B cell (primary cell): ENCODE measurements around the gene CPNE4. TPM values are rescaled to one million over a fixed set of nuclear protein-coding genes. Genes with fewer than 3 reads are reported as not detected.

Source experiments
- ATAC-seq: fragments of 200-7000 bp; cut with Tn5 transposase; one replicate; pipeline ENCODE4 v1.10.0; 2021; ENCODE audit warnings: low read depth, mild to moderate bottlenecking, moderate number of reproducible peaks, moderate library complexity
- CTCF ChIA-PET: fragments of 350-600 bp; sonication (Branson Sonifier 250); formaldehyde crosslinking; loops from one replicate; lab custom pipeline; 2021; ENCODE audit warnings: antibody characterized with exemption, inconsistent platforms; lab: Charles Lee
- POLR2A ChIA-PET: fragments of 350-600 bp; sonication (Branson Sonifier 250); formaldehyde crosslinking; loops from one replicate; lab custom pipeline; 2021; ENCODE audit warnings: antibody characterized with exemption; lab: Charles Lee
- DNase-seq: peaks from one replicate; pipeline ENCODE4 v3.0.0; 2013
- H2AFZ ChIP-seq: 2 replicates; pipeline ENCODE4 v1.6.1; 2012; ENCODE audit warnings: mild to moderate bottlenecking, low read depth, low read length; ENCODE audit not compliant: insufficient read depth, poor library complexity, severe bottlenecking
- H3K27ac ChIP-seq, 2 donors: 1 replicate in 1 of 2; 2 replicates in 1 of 2; pipeline ENCODE4 v1.5.1; 2012 to 2013; ENCODE audit warnings: low read length in 2 of 2, mild to moderate bottlenecking in 2 of 2, moderate library complexity in 1 of 2
- H3K27me3 ChIP-seq, 4 experiments: fragments of 200-600 bp in 1 of 4; sonication (generic) in 1 of 4; replicated peaks in 1 of 4; 1 replicate in 2 of 4; 2 replicates in 2 of 4; pipeline versions ENCODE4 v1.6.1 to v1.7.0; 2013 to 2016; ENCODE audit warnings: low read length in 3 of 4, mild to moderate bottlenecking in 2 of 4, mixed read lengths in 1 of 4, moderate library complexity in 1 of 4; ENCODE audit not compliant: insufficient read depth in 4 of 4, control insufficient read depth in 3 of 4; ENCODE audit errors: control extremely low read depth in 1 of 4
- H3K36me3 ChIP-seq, 2 experiments: replicated peaks in 1 of 2; 1 replicate in 1 of 2; 2 replicates in 1 of 2; pipeline versions ENCODE4 v1.6.1 to v1.7.1; 2013; ENCODE audit warnings: low read length in 1 of 2; ENCODE audit not compliant: insufficient read depth in 2 of 2, control insufficient read depth in 1 of 2; ENCODE audit errors: control extremely low read depth in 1 of 2, extremely low read depth in 1 of 2
- H3K4me1 ChIP-seq, 2 donors: fragments of 200-600 bp in 1 of 2; sonication (generic) in 1 of 2; 1 replicate in 1 of 2; 2 replicates in 1 of 2; pipeline versions ENCODE4 v1.5.1 to v1.6.1; 2013 to 2017; ENCODE audit warnings: low read length in 2 of 2; ENCODE audit not compliant: control insufficient read depth in 2 of 2, insufficient read depth in 2 of 2
- H3K4me2 ChIP-seq: replicated peaks from 2 replicates; pipeline ENCODE3; 2012; ENCODE audit warnings: mild to moderate bottlenecking, low read depth, low read length; ENCODE audit not compliant: poor library complexity, severe bottlenecking
- H3K4me3 ChIP-seq, 5 experiments: fragments of 200-600 bp in 1 of 5; sonication (generic) in 1 of 5; 1 replicate in 3 of 5; 2 replicates in 2 of 5; pipeline versions ENCODE4 v1.5.1 to v1.7.0; 2011 to 2016; ENCODE audit warnings: low read length in 4 of 5, mild to moderate bottlenecking in 4 of 5, low read depth in 2 of 5, control low read depth in 1 of 5, moderate library complexity in 1 of 5; ENCODE audit not compliant: insufficient read depth in 1 of 5; ENCODE audit errors: control extremely low read depth in 1 of 5, extremely low read depth in 1 of 5
- H3K79me2 ChIP-seq: fragments of 200-600 bp; sonication (generic); one replicate; pipeline ENCODE4 v1.6.0; 2016; ENCODE audit warnings: low read length; ENCODE audit not compliant: control insufficient read depth, insufficient read depth
- H3K9ac ChIP-seq: fragments of 200-600 bp; sonication (generic); 2 replicates; pipeline ENCODE4 v1.6.1; 2017; ENCODE audit warnings: mild to moderate bottlenecking, low read length, moderate library complexity
- H3K9me3 ChIP-seq, 3 donors: one replicate each; pipeline versions ENCODE4 v1.6.1 to v1.7.1; 2013; ENCODE audit warnings: low read length in 2 of 3; ENCODE audit not compliant: control insufficient read depth in 2 of 3, insufficient read depth in 1 of 3; ENCODE audit errors: control extremely low read depth in 1 of 3
- H4K20me1 ChIP-seq: 2 replicates; pipeline ENCODE4 v1.6.0; 2012; ENCODE audit warnings: mild to moderate bottlenecking, low read length; ENCODE audit not compliant: insufficient read depth, control insufficient read depth, poor library complexity, severe bottlenecking
- H3K27ac Mint-ChIP-seq: one replicate; pipeline ENCODE4 v1.8.0; 2021; ENCODE audit warnings: mixed read lengths
- H3K27me3 Mint-ChIP-seq: one replicate; pipeline ENCODE4 v1.8.0; 2021; ENCODE audit warnings: mixed read lengths
- H3K4me1 Mint-ChIP-seq: one replicate; pipeline ENCODE4 v1.8.0; 2021; ENCODE audit warnings: mixed read lengths
- H3K4me3 Mint-ChIP-seq: one replicate; pipeline ENCODE4 v1.8.0; 2021; ENCODE audit warnings: mixed read lengths
- H3K9me3 Mint-ChIP-seq: one replicate; pipeline ENCODE4 v1.8.0; 2022; ENCODE audit warnings: mixed read lengths; ENCODE audit not compliant: insufficient read depth
- CTCF ChIP-seq: fragments of 200-600 bp; IDR thresholded peaks from one replicate; pipeline ENCODE4 v1.8.0; 2022; ENCODE audit warnings: antibody characterized with exemption, mild to moderate bottlenecking
- EZH2 ChIP-seq: IDR thresholded peaks from 2 replicates; pipeline ENCODE4 v1.6.1; 2012; ENCODE audit warnings: borderline replicate concordance, low read depth, mild to moderate bottlenecking, moderate library complexity, low read length; ENCODE audit not compliant: insufficient read depth, poor library complexity, severe bottlenecking
- WGBS: methylation state at CpG from one replicate; pipeline ENCODE4 v1.1.5; 2013; ENCODE audit warnings: missing lambda C conversion rate; ENCODE audit not compliant: insufficient coverage; 5-methylcytosine and 5-hydroxymethylcytosine counted together
- intact Hi-C: fragments of 100-400 bp; cut with micrococcal nuclease; formaldehyde crosslinking; loops from one replicate; pipeline ENCODE4 v1.10.0; 2022
- polyA plus RNA-seq: library from polyadenylated mRNA; depleted of rRNA; stranded (reverse); fragments of >200 nt; gene quantifications from 2 replicates; pipeline ENCODE4 v1.2.3, GENCODE V29; 2012
- total RNA-seq, 2 donors: library from RNA; stranded (reverse); fragments of 120-200 nt in 1 of 2; gene quantifications; 1 replicate in 1 of 2; 2 replicates in 1 of 2; pipeline versions ENCODE4 v1.2.3 to v1.2.4, GENCODE V29; 2013 to 2022

The CPNE4 gene
- total and polyA plus RNA-seq, 2 donors (not counting 1 experiment from before 2014, with no cell fraction given): not detected

- no peaks in the 10 kb centered on the region for H3K9me3 ChIP-seq
- TF ChIP-seq CTCF: no peak
- H4K20me1 ChIP-seq: no peaks in the 10 kb centered on the region
- H3K4me1 ChIP-seq: no peaks in the 10 kb centered on the region
- no peak overlapping the region for H3K9ac ChIP-seq
- no peak for DNase-seq
- no peaks in the 10 kb centered on the region for H3K27me3 ChIP-seq
- peaks cover 7% of the 10 kb centered on the region for H3K27me3 Mint-ChIP-seq
- no peak overlapping the region for H3K4me2 ChIP-seq
- H3K27ac ChIP-seq: no peak overlapping the region
- no peak overlapping the region for H3K4me3 Mint-ChIP-seq
- no peaks in the 10 kb centered on the region for H3K36me3 ChIP-seq
- intact Hi-C loops: no loop called here
- H3K27ac Mint-ChIP-seq: no peak overlapping the region
- POLR2A ChIA-PET: no interaction called here
- CTCF ChIA-PET: no interaction called here
- 83% methylated on average over 1 of the region's 5 CpGs for WGBS
- ATAC-seq: no peak
- H2AFZ ChIP-seq: no peak overlapping the region
- H3K4me3 ChIP-seq: no peak overlapping the region
- no peaks in the 10 kb centered on the region for H3K9me3 Mint-ChIP-seq
- H3K79me2 ChIP-seq: no peaks in the 10 kb centered on the region
- H3K4me1 Mint-ChIP-seq: no peaks in the 10 kb centered on the region
Observed at GRCh38 chr3:131622726-131623125, 412.1 kb downstream of the CPNE4 start.

GRCh38 chr3:131620977-131621376 is 413.8 kb downstream of the CPNE4 start:
- Histone ChIP-seq H3K4me1 (no peaks in the 10 kb centered on the region), H3K4me2 (no peak overlapping the region), H3K4me3 (no peak overlapping the region), H3K27ac (no peak overlapping the region), H2AFZ (no peak overlapping the region), H3K36me3 (no peaks in the 10 kb centered on the region), H3K9me3 (no peaks in the 10 kb centered on the region), H3K9ac (no peak overlapping the region), H4K20me1 (no peaks in the 10 kb centered on the region), H3K79me2 (no peaks in the 10 kb centered on the region), H3K27me3 (no peaks in the 10 kb centered on the region)
- intact Hi-C loops: no loop called here
- Mint-ChIP-seq H3K27ac (no peak overlapping the region), H3K4me3 (no peak overlapping the region), H3K9me3 (no peaks in the 10 kb centered on the region), H3K4me1 (no peaks in the 10 kb centered on the region), H3K27me3 (peaks cover 9% of the 10 kb centered on the region)
- TF ChIP-seq CTCF (no peak), EZH2 (no peak)
- ChIA-PET POLR2A (no interaction called here), CTCF (no interaction called here)
- ATAC-seq: no peak
- no peak for DNase-seq
- WGBS: 71% methylated on average over 1 of the region's 1 CpG
